Adrenal gland (tissue), 5 donors: ENCODE results near the gene FHIT.

Source experiments
- CTCF ChIP-seq, 6 experiments: fragments of 450-650 bp in 4 of 6; fragments of 200-600 bp in 2 of 6; sonication (generic) in 1 of 6; IDR thresholded peaks; 1 replicate in 5 of 6; 2 replicates in 1 of 6; pipeline versions ENCODE4 v1.5.1 to v1.8.0; 2016 to 2021; ENCODE audit warnings: antibody characterized with exemption in 6 of 6, mild to moderate bottlenecking in 2 of 6, moderate library complexity in 1 of 6
- POLR2A ChIP-seq, 2 donors: fragments of 450-650 bp; IDR thresholded peaks; one replicate each; pipeline ENCODE4 v1.6.1; 2017; ENCODE audit warnings: antibody characterized with exemption in 2 of 2, mild to moderate bottlenecking in 2 of 2, moderate library complexity in 1 of 2
- donor health status: DM: no; HTN: no; CAD: no.

- no peak for TF ChIP-seq CTCF (IDR thresholded peaks at IDR 0.05)
- TF ChIP-seq POLR2A (IDR thresholded peaks at IDR 0.05): no peak
These were observed 961.1 kb downstream of the FHIT start for GRCh38 chr3:60290122-60290492.
